ENCODE measurements around the gene AKT2. TPM values are rescaled to one million over a fixed set of nuclear protein-coding genes. Genes with fewer than 3 reads are reported as not detected.
"Not testable (repeated sequence)": the region's sequence is repeated elsewhere in the genome, so short reads cannot be mapped to it uniquely, and the experiment has no call there.

Gene AKT2
- 53.8 and 68.6 TPM in 2 replicates for total RNA-seq (2014; rRNA removed; shearing (Covaris generic))
- 76.2 and 101 TPM in 2 replicates for polyA plus RNA-seq (2015; cell fraction: cytosol; rRNA removed)
- polyA plus RNA-seq (2015; cell fraction: nucleus; rRNA removed), result 284 and 336 TPM in 2 replicates

DNA sequence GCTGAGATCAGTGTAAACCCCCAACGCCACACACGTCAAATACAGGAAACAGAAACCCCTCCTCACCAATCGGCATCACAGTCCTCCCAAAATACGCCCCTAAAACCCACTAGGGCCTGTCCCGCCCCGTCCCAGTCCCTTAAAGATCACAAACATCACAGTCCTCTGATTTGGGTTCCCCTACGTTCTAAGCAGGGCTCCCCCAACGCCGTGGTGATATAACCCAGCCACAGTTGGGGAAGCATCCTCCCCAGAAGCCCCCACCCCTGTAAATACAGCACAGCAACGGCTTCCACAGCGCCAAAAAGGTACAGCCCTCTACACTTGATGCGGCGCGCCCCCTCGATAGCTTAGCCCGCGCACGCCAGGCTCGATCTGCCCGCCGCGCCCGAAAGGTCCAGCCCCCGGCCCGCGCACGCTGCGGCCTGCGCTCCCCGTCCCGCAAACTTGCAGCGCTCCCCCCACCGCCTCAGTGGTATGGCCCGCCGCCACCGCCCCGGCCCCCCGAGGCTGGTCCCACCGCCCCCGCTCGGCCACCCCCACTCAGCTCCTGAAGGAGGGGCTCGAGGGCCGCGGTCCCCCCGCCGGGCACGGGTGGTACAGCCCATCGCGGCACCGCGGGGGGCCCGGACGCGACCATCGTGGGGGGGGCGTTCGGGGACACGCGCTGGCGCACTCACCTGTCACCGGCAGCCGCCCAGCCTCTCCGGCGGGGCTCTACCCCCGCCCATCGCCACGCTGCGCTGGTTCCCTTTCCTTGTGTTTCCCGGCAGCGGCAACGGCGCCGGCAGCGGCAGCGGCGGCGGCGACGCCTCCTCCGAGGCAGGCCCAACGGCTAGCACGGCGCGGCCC, at the start of gene AKT2:
AKT2 (minus strand) TSS at position 845 of the 852 bp plus-strand sequence. CDS start 20,078 bp downstream, outside the sequence.
- DNase-seq (ENCODE audit: low read depth, low spot score), result peak; percentile 41
- in situ Hi-C loops (cut with HindIII; ENCODE audit: low pct_unique_long_range_greater_than_20kb, low sequenced_read_pairs), result no loop called here

GRCh38 chr19:40333083-40333482, 47.9 kb upstream of the AKT2 start:
- in situ Hi-C loops (cut with HindIII; ENCODE audit: low pct_unique_long_range_greater_than_20kb, low sequenced_read_pairs); DNase-seq (ENCODE audit: low read depth, low spot score): not testable (repeated sequence)

- in situ Hi-C loops (cut with HindIII; ENCODE audit: low pct_unique_long_range_greater_than_20kb, low sequenced_read_pairs), result no loop called here
- DNase-seq (ENCODE audit: low read depth, low spot score), result peak; percentile 31
These were observed 47.5 kb upstream of the AKT2 start for GRCh38 chr19:40332669-40333068.

- in situ Hi-C loops (cut with HindIII; ENCODE audit: low pct_unique_long_range_greater_than_20kb, low sequenced_read_pairs), result no loop called here
These were observed 45.9 kb upstream of the AKT2 start for GRCh38 chr19:40331052-40331451.

DNA sequence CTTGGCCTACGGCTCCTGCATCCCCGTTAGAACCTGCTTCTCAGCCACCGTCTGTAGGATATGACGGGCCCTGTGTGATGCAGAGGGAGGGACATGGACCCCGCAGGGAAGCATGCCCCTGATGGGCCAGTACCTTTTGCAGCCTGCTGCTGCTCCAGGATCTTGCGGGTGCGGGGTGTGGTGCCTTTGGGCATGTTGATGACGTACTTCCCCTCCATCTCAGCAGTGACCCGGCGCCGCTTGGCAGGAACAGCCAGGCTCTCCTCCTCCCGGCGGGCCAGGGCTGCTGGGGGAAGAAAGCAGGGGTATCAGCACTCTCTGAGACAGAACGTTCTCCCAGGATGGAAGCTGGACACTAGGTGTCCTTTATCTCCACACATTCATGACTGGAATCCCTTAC, 41.1 kb upstream of the AKT2 start:
- no peak for DNase-seq (ENCODE audit: low read depth, low spot score)
- in situ Hi-C loops (cut with HindIII; ENCODE audit: low pct_unique_long_range_greater_than_20kb, low sequenced_read_pairs), result no loop called here

More at GRCh38 chr19:40331052-40331451, 45.9 kb upstream of the AKT2 start:
- DNase-seq (ENCODE audit: low read depth, low spot score), result no peak

DNA sequence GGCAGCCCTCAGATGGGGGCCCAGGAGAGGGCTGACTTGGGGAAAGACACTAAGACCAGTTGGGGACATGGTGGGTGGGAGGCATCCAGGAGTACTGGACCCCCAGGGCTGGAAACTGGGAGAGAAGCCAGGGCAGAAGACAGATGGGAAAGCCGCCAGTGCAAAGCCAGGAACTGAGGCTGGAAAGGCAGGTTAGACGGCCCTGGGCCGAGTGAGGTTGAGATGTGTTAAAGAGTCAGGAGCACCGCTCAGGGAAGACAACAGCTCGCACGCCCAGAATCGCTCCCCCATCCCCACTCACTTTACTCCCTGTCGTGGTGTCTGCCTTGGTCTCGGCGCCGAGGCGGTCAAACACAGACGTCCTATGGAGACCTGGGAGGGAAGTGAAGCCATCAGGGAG, 38.6 kb upstream of the AKT2 start:
- no peak for DNase-seq (ENCODE audit: low read depth, low spot score)
- in situ Hi-C loops (cut with HindIII; ENCODE audit: low pct_unique_long_range_greater_than_20kb, low sequenced_read_pairs), result no loop called here

DNA sequence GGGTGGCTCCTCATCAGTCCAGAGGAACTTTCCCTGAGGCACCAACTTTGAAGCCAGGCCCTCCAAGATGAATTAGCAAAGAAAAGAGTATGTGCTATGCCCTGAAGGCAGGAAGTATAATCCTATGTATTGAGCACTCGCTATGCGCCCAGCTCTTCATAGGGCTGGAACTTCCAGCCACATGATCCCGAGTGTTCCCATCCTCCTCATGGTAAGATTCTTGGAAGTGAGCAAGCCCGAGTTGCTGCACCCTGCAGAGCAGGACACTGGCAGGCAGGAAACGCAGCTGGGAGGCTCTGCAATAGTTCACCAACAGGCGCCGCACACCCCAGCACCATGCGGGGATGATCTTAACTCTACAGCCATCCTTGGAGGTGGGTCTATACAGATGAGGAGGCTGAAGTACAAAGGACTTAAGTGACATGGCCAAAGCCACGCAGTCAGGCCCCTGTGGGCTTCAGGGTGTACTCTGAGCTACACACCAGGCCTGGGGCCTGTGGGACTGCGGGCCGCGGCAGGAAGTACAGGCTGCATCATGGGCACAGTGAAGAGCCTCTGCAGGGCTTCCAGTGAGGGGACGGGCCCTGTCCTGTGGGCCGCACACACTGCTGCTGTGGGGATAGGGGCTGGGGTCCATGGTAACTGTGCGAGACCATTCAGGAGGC, 37.9 kb upstream of the AKT2 start:
- peak; percentile 34 for DNase-seq (ENCODE audit: low read depth, low spot score)
- in situ Hi-C loops (cut with HindIII; ENCODE audit: low pct_unique_long_range_greater_than_20kb, low sequenced_read_pairs), result no loop called here

DNA sequence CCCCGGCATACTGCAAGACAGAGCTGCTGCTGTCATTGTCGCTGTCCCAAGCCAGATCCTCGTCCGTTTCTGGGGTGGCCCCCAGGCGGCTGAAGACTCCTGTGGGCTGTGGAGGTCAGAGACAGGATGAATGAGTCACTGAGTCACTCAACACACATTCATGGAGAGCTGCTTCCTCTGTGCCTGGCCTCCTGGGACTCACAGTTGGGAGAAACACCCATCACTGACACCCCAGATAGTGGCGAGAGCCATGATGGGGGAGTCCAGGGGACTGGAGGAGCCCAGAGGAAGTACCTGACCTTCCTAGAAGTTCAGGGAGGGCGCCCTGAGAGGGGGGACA, 37.1 kb upstream of the AKT2 start:
- in situ Hi-C loops (cut with HindIII; ENCODE audit: low pct_unique_long_range_greater_than_20kb, low sequenced_read_pairs), result no loop called here
- no peak for DNase-seq (ENCODE audit: low read depth, low spot score)

DNA sequence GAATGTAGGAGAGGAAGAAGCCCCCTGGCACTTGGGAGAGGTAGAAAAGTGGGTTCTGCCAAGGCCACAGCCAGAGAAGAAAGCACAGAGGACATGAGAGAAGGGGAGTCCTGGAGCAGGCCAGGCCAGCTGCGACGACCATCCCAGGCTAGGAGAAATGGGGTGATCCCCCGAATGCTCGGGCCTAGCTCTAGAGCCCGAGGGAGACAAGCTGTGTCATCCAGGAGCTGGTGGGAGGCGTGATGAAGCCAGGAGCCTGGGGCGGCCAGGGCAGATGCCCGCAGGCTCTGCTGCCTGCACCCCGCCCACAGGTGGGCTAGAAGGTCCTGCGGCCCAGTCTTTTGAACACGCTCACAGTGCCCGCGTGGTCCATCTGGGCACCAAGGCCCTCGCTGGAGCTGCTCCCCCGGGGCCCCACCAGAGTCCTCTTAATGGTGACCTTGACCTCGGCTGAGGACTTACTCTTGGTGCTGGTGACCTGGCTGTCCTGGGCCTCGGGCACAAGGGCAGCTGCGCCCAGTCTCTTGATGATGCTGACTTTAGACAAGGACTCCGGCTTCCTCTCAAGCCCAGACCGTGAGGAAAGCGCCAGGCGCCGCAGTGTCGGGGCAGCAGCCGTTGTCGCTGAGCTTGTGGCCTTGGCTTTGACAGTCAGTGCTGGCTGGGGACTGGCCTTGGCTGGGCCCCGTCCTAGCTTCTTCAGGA, 36.6 kb upstream of the AKT2 start:
- in situ Hi-C loops (cut with HindIII; ENCODE audit: low pct_unique_long_range_greater_than_20kb, low sequenced_read_pairs), result no loop called here
- no peak for DNase-seq (ENCODE audit: low read depth, low spot score)

DNA sequence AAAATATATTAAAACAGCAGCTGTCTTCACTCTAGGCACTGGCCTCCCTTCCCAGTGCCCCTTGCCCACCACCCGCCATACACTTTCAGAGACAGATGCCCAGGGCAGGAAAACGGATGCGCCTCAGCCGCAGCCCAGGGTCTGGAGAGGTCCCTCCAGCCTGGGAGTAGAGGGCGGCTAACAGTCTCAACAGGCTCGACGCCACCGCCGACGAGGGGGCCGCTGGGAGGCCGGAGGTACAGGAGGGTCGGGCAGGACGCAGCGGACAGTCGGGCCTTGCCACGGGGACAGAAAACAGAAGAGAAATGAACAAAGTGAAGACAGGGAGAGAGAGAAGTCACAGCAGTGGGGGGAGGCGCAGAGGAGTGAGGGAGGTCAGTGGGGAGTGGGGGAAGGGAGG, 35.9 kb upstream of the AKT2 start:
- no peak for DNase-seq (ENCODE audit: low read depth, low spot score)
- in situ Hi-C loops (cut with HindIII; ENCODE audit: low pct_unique_long_range_greater_than_20kb, low sequenced_read_pairs), result no loop called here

DNA sequence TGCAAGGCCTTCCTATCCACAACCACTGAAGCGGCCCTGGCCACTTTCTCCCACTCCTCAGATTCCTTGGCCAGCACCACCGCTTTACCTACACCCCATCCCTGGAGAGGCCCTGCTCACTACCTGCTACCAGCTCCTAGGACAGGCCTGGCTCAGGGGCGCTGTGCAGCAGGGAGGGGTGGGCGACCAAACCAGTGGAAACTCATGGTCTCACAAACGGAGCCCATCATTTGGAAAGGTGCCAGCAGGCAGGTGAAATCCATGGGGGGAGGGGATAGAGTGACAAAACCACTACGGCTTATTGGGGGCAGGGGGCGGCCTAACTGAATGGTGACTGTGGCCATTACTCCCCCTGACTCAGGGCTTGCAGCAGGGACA, 35.4 kb upstream of the AKT2 start:
- in situ Hi-C loops (cut with HindIII; ENCODE audit: low pct_unique_long_range_greater_than_20kb, low sequenced_read_pairs), result no loop called here

DNA sequence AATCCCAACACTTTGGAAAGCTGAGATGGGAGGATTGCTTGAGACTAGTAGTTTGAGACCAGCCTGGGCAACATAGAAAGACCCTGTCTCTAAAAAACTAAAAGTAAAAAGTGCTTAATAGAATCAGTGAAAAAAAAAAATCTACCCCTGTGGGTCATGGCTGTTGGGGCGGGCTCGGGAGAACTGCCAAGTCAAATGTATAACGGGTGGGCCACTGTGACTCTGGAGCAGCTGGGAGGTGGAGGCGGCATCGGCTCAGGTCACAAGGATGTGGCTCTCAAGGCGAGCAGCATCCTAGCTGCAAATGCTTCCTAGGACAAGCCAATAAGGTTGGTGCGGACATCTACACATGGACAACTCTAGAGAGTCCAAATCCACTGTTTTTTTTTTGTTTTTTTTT, 32.2 kb upstream of the AKT2 start:
- DNase-seq (ENCODE audit: low read depth, low spot score), result no peak
- in situ Hi-C loops (cut with HindIII; ENCODE audit: low pct_unique_long_range_greater_than_20kb, low sequenced_read_pairs), result no loop called here

More for the DNA sequence above, 35.4 kb upstream of the AKT2 start:
- DNase-seq (ENCODE audit: low read depth, low spot score), result no peak

GRCh38 chr19:40315812-40316470, 30.8 kb upstream of the AKT2 start:
- DNase-seq (ENCODE audit: low read depth, low spot score), result no peak
- in situ Hi-C loops (cut with HindIII; ENCODE audit: low pct_unique_long_range_greater_than_20kb, low sequenced_read_pairs), result no loop called here

DNA sequence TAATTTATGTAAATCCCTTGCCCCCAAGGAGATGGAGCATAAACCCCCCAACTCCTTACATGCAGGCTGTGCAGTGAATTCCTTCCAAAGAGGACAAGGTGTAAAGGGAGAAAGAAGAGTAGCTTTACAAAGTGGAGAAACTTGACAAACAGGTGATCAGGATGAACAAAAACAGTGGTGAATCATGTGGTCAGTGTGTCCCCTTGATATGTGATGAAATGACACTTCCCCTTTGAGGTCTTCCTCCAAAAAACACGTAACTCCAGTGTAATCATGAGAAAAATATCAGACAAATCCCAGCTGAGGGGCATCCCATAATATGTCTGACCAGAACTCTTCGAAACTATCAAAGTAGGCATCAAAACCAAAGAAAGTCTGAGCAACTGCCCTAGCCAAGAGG, 29.5 kb upstream of the AKT2 start:
- in situ Hi-C loops (cut with HindIII; ENCODE audit: low pct_unique_long_range_greater_than_20kb, low sequenced_read_pairs), result no loop called here

DNA sequence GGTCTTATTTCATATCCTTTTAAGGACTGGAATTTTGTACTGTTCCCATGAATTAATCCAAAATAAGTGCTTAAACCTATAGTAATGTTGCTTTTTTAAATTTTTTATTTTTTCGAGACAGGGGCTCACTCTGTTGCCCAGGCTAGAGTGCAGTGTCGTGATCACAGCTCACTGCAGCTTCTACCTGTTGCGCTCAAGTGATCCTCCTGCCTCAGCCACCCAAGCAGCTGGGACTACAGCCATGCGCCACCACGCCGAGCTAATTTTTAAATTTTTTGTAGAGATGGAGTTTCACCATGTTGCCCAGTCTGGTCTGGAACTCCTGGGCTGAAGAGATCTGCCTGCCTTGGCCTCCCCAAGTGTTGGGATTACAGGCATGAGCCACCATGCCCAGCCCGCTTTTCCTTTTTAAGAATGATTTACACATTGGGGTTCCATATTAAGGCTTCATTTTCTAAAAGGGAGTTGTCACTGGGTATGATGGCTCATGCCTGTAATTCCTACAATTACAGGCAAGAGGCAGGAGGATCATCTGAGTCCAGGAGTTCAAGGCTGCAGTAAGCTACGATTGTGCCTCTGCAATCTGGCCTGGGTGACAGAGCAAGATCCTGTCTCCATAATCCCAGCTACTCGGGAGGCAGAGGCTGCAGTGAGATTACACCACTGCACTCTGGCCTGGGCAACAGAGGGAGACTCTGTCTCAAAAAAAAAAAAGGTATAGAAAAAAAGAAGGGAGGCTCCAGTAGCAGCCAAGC, 28.3 kb upstream of the AKT2 start:
- no peak for DNase-seq (ENCODE audit: low read depth, low spot score)
- in situ Hi-C loops (cut with HindIII; ENCODE audit: low pct_unique_long_range_greater_than_20kb, low sequenced_read_pairs), result no loop called here

More for the DNA sequence above, 29.5 kb upstream of the AKT2 start:
- DNase-seq (ENCODE audit: low read depth, low spot score), result no peak

- DNase-seq (ENCODE audit: low read depth, low spot score), result no peak
- in situ Hi-C loops (cut with HindIII; ENCODE audit: low pct_unique_long_range_greater_than_20kb, low sequenced_read_pairs), result no loop called here
These were observed 27.4 kb upstream of the AKT2 start for GRCh38 chr19:40312533-40312932.

- in situ Hi-C loops (cut with HindIII; ENCODE audit: low pct_unique_long_range_greater_than_20kb, low sequenced_read_pairs), result no loop called here
- no peak for DNase-seq (ENCODE audit: low read depth, low spot score)
These were observed 24.5 kb upstream of the AKT2 start for GRCh38 chr19:40309666-40310065.
